ENCODE measurements around the gene H2BK1.

The H2BK1 gene

GRCh38 chr7:151223728-151224127 lies 13.4 kb upstream of the H2BK1 start:
- TF ChIP-seq CTCF (IDR thresholded peaks at IDR 0.05; ENCODE audit: low read length, missing control alignments): no peak
- DNase-seq (ENCODE audit: low read depth): no peak
- H3K4me3 ChIP-seq (replicated peaks; ENCODE audit: low read depth, low read length): no peak overlapping the region

- H3K4me3 ChIP-seq (replicated peaks; ENCODE audit: low read depth, low read length): no peak overlapping the region
- TF ChIP-seq CTCF (IDR thresholded peaks at IDR 0.05; ENCODE audit: low read length, missing control alignments): no peak
Observed at GRCh38 chr7:151218170-151218569, 7.9 kb upstream of the H2BK1 start.

GRCh38 chr7:151215396-151215795 lies 5.1 kb upstream of the H2BK1 start:
- no peak overlapping the region for H3K4me3 ChIP-seq (replicated peaks; ENCODE audit: low read depth, low read length)
- DNase-seq (ENCODE audit: low read depth): no peak
- no peak for TF ChIP-seq CTCF (IDR thresholded peaks at IDR 0.05; ENCODE audit: low read length, missing control alignments)

More at GRCh38 chr7:151218170-151218569, 7.9 kb upstream of the H2BK1 start:
- no peak for DNase-seq (ENCODE audit: low read depth)

GRCh38 chr7:151213826-151214225 lies 3.5 kb upstream of the H2BK1 start:
- H3K4me3 ChIP-seq (replicated peaks; ENCODE audit: low read depth, low read length): no peak overlapping the region
- no peak for DNase-seq (ENCODE audit: low read depth)
- no peak for TF ChIP-seq CTCF (IDR thresholded peaks at IDR 0.05; ENCODE audit: low read length, missing control alignments)

GRCh38 chr7:151212626-151213025 lies 2.3 kb upstream of the H2BK1 start:
- no peak overlapping the region for H3K4me3 ChIP-seq (replicated peaks; ENCODE audit: low read depth, low read length)
- no peak for TF ChIP-seq CTCF (IDR thresholded peaks at IDR 0.05; ENCODE audit: low read length, missing control alignments)
- DNase-seq (ENCODE audit: low read depth): no peak

- no peak for TF ChIP-seq CTCF (IDR thresholded peaks at IDR 0.05; ENCODE audit: low read length, missing control alignments)
- no peak for DNase-seq (ENCODE audit: low read depth)
- no peak overlapping the region for H3K4me3 ChIP-seq (replicated peaks; ENCODE audit: low read depth, low read length)
Observed at GRCh38 chr7:151211155-151211772, 976 bp upstream of the H2BK1 start.

GRCh38 chr7:151209588-151209987 lies 700 bp downstream of the H2BK1 start:
- DNase-seq (ENCODE audit: low read depth): no peak
- H3K4me3 ChIP-seq (replicated peaks; ENCODE audit: low read depth, low read length): no peak overlapping the region
- TF ChIP-seq CTCF (IDR thresholded peaks at IDR 0.05; ENCODE audit: low read length, missing control alignments): no peak

All from fibroblast of pulmonary artery (primary cell).